WTC11 (cell line): Measurements from ENCODE around the gene BCAT1.

Source experiments
- CBFB ChIP-seq: sonication (generic); formaldehyde crosslinking; IDR thresholded peaks from 2 replicates; pipeline ENCODE4 v1.8.1; 2022; ENCODE audit warnings: mild to moderate bottlenecking, low read depth, missing genetic modification reagents
- CREB1 ChIP-seq: sonication (generic); formaldehyde crosslinking; IDR thresholded peaks from 2 replicates; pipeline ENCODE4 v1.8.0; 2023; ENCODE audit warnings: mild to moderate bottlenecking, missing genetic modification reagents
- CTCF ChIP-seq: fragments of 200-600 bp; IDR thresholded peaks from 2 replicates; pipeline ENCODE4 v1.8.0; 2022; ENCODE audit warnings: antibody characterized with exemption
- ESRRA ChIP-seq: sonication (generic); formaldehyde crosslinking; IDR thresholded peaks from 2 replicates; pipeline ENCODE4 v1.8.1; 2022; ENCODE audit warnings: mild to moderate bottlenecking, missing genetic modification reagents, borderline replicate concordance
- ETV6 ChIP-seq: sonication (generic); formaldehyde crosslinking; IDR thresholded peaks from 2 replicates; pipeline ENCODE4 v1.8.1; 2022; ENCODE audit warnings: mild to moderate bottlenecking, missing genetic modification reagents
- FOXK1 ChIP-seq: sonication (generic); formaldehyde crosslinking; IDR thresholded peaks from 2 replicates; pipeline ENCODE4 v1.8.0; 2022; ENCODE audit warnings: mild to moderate bottlenecking, moderate library complexity, missing genetic modification reagents
- NR3C1 ChIP-seq: sonication (generic); formaldehyde crosslinking; conservative IDR thresholded peaks from 2 replicates; pipeline ENCODE4 v1.8.1; 2023; ENCODE audit warnings: low read depth, mild to moderate bottlenecking, missing genetic modification reagents
- USF2 ChIP-seq: sonication (generic); formaldehyde crosslinking; IDR thresholded peaks from 2 replicates; pipeline ENCODE4 v1.8.1; 2023; ENCODE audit warnings: mild to moderate bottlenecking, missing genetic modification reagents, moderate library complexity
- ZBTB43 ChIP-seq: sonication (generic); formaldehyde crosslinking; IDR thresholded peaks from 2 replicates; pipeline ENCODE4 v1.8.1; 2023; ENCODE audit warnings: mild to moderate bottlenecking, missing genetic modification reagents

- TF ChIP-seq USF2 (CRISPR knock-in tag) (no peak), CTCF (no peak), FOXK1 (CRISPR knock-in tag) (no peak), ESRRA (no peak), NR3C1 (no peak), ZBTB43 (CRISPR knock-in tag) (no peak), ETV6 (CRISPR knock-in tag) (no peak), CBFB (no peak), CREB1 (CRISPR knock-in tag) (no peak)
Measured at GRCh38 chr12:24760162-24760561, 188.7 kb downstream of the BCAT1 start.
